ENCODE measurements around the gene ZNF580.

DNA sequence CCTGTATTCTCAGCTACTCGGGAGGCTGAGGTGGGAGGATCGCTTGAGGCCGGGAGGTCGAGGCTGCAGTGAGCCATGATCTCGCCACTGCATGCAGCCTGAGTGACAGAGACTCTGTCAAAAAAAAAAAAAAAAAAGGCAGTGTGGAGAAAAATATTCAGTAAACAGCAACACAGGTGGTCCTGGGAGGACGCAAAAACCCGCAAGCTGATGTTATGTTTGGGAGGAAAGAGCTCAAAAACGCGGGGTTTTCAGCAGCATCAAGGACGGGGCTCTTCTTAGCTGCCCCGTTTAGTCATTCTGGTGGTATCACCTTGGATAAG lies 15.8 kb upstream of the ZNF580 start:
- TF ChIP-seq, protein P1, sequence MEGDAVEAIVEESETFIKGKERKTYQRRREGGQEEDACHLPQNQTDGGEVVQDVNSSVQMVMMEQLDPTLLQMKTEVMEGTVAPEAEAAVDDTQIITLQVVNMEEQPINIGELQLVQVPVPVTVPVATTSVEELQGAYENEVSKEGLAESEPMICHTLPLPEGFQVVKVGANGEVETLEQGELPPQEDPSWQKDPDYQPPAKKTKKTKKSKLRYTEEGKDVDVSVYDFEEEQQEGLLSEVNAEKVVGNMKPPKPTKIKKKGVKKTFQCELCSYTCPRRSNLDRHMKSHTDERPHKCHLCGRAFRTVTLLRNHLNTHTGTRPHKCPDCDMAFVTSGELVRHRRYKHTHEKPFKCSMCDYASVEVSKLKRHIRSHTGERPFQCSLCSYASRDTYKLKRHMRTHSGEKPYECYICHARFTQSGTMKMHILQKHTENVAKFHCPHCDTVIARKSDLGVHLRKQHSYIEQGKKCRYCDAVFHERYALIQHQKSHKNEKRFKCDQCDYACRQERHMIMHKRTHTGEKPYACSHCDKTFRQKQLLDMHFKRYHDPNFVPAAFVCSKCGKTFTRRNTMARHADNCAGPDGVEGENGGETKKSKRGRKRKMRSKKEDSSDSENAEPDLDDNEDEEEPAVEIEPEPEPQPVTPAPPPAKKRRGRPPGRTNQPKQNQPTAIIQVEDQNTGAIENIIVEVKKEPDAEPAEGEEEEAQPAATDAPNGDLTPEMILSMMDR (IDR thresholded peaks at IDR 0.05) = no peak
- no peak for TF ChIP-seq POLR2A (IDR thresholded peaks at IDR 0.05)

All from esophagus squamous epithelium (tissue), 4 donors.